Measurements from ENCODE around the gene UTF1.
A peak's percentile ranks its signal among the peaks of the same experiment; 100 is the strongest.

UTF1 gene

GRCh38 chr10:133280391-133281059 is 50.5 kb downstream of the UTF1 start:
- Histone ChIP-seq H3K27me3 (ENCODE audit: insufficient read depth, poor library complexity, severe bottlenecking) (no peaks in the 10 kb centered on the region), H3K4me1 (ENCODE audit: insufficient read depth, poor library complexity, severe bottlenecking) (peaks cover 32% of the 10 kb centered on the region), H3K36me3 (ENCODE audit: low read depth) (peaks cover 47% of the 10 kb centered on the region), H3K27ac (ENCODE audit: poor library complexity, severe bottlenecking) (peak overlapping the region; percentile 90), H3K4me3 (ENCODE audit: severe bottlenecking) (no peak overlapping the region), H3K9me3 (ENCODE audit: severe bottlenecking) (no peaks in the 10 kb centered on the region)
- ATAC-seq (ENCODE audit: low read depth) (no peak), DNase-seq (ENCODE audit: low spot score) (no peak)
- TF ChIP-seq CTCF (IDR thresholded peaks at IDR 0.05; ENCODE audit: poor library complexity, severe bottlenecking): no peak

- no peak overlapping the region for H3K27ac ChIP-seq (ENCODE audit: poor library complexity, severe bottlenecking)
- H3K4me3 ChIP-seq (ENCODE audit: severe bottlenecking): no peak overlapping the region
- no peak for ATAC-seq (ENCODE audit: low read depth)
- H3K27me3 ChIP-seq (ENCODE audit: insufficient read depth, poor library complexity, severe bottlenecking): no peaks in the 10 kb centered on the region
- TF ChIP-seq CTCF (IDR thresholded peaks at IDR 0.05; ENCODE audit: poor library complexity, severe bottlenecking): no peak
- H3K36me3 ChIP-seq (ENCODE audit: low read depth): peaks cover 53% of the 10 kb centered on the region
- H3K4me1 ChIP-seq (ENCODE audit: insufficient read depth, poor library complexity, severe bottlenecking): peaks cover 29% of the 10 kb centered on the region
- no peaks in the 10 kb centered on the region for H3K9me3 ChIP-seq (ENCODE audit: severe bottlenecking)
- DNase-seq (ENCODE audit: low spot score): no peak
These were observed 51.1 kb downstream of the UTF1 start for GRCh38 chr10:133281084-133281483.

Data from RWPE2 (cell line).